GM18508 (cell line): ENCODE results near the gene ITM2A.
A peak's percentile ranks its signal among the peaks of the same experiment; 100 is the strongest.

Experiments used
- ATAC-seq: cut with Tn5 transposase; IDR thresholded peaks from one replicate; pipeline ENCODE4 v1.9.1; 2021; ENCODE audit warnings: moderate number of reproducible peaks; ENCODE audit not compliant: insufficient read depth, unreplicated experiment

Gene ITM2A

DNA sequence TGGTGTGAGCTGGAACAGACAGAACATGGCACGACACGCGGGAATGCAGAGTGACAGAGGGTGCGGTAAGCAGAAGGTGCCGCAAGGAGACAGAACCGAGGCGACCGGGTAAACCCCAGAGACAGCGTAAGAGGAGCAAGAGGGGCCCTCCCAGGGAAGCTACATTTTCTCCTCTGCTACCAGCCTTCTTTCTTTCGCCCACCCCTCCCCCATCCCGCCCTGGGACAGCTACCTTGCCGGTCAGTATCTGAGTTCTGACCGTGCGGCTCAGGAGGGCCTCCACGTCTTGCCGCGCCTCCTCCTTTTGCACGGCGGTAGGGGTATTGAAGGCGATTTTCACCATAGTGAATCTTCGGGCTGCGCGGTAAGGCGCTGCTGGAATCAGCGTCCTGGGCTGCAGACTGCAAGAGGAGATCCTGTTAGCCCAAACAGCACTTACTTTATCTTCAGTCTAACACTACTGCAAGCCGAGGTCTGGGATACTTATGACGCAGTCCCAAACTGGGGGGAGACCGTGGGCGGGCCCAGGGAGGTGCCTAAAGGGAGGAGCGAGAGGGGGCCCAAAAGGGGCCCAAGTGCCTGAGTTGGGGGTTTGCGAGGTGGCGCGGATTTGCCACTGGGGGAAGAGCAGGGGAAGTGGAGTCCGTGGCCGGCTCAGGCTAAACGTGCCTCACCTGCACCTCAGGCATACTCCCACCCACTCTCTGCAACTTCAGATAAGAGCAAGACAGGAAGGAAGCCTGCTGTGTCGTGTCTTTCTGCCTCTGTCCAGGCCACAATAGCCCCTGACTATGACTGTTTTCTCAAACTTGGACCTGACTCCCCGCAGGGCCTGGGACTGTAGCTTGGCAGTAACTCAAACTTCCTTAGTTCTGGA is at the start of gene ITM2A:
Gene ITM2A, minus strand, starts transcription at position 462 of the 877 bp plus-strand sequence. Its CDS starts 119 bp downstream, at position 343.
- ATAC-seq: peak; percentile 56

DNA sequence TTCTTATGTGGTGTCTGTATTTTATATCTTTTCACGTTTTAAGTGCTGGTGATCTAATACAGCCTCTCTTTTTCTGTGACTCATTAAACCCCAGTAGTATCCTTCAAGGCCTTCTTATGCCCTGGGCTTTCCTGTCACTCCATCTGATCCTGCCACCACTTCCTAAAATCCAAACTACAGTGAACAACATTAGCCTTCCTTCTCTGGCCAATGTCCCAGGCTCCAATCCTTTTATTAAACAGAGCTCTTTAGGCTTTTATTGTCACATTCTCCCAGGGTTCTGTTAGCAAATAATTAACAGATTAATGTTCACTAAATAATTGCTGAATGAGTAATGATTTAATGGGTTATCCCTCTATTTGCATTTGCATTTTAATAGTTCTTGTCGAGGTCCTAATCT is 47.9 kb upstream of the ITM2A start:
- ATAC-seq: no peak

DNA sequence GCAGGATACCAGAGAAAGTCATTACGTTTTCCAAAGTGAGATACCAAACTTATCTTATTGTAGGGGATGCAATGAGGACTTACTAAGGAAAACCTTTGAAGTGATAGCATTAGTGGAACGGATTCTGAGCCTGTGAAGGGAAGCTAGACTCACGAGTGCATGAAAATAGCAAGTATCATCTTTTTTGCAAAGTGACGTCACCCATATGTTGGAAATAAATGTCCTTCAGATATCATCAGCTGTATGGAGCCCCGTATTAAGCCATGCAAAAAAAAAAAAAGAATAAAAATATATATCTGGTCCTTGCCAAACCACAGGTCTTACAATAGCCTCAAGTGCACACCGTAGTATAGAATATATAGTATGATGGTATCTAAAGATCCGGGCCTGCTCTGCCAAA is 46.8 kb upstream of the ITM2A start:
- no peak for ATAC-seq

DNA sequence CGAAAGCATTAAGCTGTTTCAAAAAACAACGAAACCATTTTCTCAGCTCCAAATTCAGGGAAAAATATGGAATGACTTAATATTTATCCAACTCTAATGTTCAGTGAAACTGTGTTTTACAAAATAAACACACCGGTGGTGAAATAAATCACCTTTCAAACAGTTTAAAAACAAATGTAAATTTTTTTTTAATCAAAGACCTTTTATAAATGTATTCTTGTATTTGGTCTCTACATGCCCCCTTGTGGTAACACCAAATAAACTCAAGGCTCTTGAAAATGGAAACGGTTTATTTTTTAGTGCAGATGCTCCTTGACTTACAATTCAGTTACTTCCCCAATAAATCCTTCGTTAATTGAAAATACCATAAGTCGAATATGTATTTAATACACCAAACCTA is 45.8 kb upstream of the ITM2A start:
- no peak for ATAC-seq

DNA sequence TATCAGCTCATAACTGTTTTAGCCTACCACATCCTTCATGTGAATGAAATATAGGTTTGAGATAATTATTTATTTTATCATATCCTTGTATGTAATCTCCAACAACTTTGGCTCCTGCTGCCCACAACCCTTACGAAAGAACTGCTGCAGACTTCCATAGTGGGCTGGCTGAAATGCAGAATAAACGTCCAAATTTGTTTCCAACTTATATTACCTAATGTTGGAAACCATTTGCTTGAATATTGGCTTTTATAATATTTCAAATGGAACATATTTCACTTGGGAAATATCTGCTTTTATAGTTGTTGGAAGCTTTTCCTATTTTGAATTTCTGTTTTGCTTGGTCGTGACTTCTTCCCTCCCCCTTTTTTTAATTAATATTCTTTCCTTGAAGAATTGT is 45.0 kb upstream of the ITM2A start:
- no peak for ATAC-seq

DNA sequence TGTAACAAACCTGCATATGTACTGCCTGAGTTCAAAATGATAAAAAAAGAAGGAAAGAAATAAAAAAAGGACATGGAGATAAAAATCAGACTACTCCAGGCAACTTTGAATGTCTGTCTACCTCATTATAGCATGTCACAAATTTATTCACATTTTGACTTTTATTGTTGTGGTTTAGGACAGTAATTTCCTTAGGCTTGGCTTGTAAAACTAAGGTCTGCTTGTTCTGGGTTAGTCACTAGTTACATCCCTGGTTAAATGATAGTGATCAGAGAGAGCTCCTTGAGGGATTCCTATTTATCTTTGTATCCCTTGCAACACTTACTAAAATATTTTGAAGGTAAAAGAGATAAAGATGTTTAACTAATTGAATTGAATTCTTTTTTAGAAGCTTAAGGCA is 42.5 kb upstream of the ITM2A start:
- no peak for ATAC-seq

DNA sequence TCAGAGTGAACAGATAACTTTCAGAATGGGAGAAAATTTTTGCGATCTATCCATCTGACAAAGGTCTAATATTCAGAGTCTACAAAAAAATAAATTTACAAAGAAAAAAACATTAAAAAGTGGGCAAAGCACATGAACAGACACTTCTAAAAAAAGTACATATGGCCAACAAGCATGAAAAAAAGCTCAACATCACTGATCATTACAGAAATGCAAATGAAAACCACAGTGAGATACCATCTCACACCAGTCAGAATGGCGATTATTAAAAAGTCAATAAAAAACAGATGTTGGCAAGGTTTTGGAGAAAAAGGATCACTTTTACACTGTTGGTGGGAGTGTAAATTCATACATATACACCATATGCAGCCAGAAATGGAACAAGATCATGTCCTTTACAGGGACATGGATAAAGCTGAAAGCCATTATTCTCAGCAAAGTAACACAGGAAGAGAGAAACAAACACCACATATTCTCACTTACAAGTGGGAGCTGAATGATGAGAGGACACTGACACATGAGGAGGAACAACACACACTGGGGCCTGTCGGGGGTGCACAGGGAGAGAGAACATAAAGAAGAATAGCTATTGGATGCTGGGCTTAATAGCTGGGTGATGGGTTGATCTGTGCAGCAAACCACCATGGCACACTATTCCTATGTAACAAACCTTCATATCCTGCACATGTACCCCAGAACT is 41.6 kb upstream of the ITM2A start:
- no peak for ATAC-seq

DNA sequence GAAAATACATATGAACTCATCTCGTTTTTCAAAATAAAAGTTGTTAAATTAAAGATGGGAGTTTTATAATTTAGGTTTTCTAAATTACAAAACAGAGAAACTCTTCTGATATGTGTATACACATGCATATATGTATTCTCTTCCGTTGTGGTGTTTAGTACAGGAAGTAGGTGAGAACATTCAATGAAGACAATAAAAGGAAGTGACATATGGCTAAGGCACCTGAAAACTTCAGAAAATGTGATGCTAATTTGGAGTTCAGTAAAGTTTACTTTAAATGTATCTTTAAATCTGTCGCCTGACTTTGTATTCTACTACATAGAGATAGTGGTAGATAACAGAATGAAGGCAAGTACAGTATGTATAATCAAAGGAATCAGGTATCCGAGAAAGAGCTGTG is 33.5 kb upstream of the ITM2A start:
- ATAC-seq: no peak

DNA sequence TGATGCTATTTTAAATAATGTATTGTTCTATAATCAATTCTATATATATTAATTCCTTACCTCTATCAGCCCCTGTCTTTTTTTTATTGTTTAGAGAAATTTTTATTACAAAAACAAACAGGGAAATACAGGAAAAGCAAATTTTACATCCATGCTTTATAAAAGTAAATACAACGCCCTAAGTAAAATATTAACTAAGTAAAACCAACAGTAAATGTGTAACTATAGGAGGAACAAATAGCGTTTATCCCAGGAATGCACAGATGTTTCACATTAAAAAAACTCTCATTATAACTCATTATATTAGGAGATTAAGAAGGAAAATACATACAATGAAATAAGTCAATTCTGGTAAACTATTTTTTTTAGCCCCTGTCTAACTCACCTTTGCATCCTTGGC is 8.2 kb upstream of the ITM2A start:
- no peak for ATAC-seq

DNA sequence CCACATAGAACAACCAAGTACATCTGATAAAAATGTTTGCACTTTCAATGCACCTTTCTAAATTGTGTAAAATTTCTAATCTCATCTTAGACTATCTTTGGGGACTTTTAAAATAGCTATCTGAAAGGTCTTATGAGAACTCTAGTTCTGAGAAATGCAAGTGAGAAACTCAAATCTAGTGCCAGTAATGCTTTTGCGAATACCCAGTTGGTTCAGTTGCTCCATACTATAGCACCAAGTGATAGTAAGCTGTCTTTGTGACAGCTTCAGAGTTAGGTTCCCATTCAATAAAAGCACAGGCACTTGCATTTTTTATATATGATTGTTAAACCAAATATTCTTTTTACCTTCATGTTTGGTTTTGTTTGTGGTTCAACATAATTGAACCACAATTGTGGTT is 4.5 kb upstream of the ITM2A start:
- ATAC-seq: no peak

DNA sequence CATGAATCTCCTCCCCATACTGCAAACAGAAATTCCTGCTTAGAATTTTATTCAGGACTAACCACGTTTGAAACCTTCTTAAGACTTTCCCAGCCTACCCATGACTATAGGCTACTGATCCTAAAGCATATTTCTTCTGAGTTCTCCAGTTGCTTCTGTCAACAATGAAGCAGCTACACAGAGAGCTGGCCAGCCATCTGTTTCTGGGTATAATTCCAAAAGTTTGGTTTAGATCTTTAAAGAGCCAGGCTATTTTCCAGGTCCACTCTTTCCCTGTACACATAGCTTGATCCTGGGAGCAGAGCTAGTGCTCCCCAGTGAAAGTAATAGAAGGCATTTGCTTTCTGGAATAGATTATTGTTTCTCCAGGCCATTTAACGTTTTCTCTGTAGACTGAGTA is 4.0 kb upstream of the ITM2A start:
- no peak for ATAC-seq

DNA sequence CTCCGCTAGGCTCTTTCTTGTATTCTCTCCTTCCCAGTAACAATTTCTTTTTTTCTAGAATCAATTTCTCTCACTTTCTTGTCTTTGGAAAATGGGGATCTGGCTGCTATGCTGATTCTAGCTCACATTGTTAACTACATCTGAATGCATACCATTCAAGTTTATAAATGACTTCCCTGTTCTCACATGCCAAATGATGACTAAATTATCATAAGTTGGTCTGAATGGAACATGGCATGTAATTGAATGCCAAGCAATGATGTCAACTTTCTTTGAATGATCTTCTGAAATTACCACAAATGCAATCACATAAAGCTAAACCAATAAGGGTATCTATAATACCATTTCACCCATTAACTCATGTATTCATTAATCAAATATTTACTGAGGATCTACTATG is 2.7 kb upstream of the ITM2A start:
- ATAC-seq: no peak

DNA sequence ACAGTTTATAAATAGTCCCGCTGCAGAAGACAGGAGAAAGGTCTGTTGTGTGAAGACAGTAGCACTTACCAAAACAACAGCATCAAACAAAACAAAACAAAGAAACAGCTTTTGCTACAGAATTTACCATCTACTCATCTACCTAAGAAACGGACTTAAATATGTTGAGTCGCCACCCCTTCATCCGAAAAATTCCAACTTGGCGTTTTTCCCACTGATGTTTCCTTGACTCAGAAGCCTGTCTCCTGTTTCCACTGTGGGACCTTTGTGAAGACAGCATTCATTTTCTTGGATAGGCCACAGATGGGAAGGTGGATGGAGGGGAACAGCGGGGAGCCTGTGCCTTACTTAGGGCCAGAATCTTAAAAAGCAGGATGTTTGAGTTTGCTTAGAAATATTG is 1.3 kb upstream of the ITM2A start:
- no peak for ATAC-seq

DNA sequence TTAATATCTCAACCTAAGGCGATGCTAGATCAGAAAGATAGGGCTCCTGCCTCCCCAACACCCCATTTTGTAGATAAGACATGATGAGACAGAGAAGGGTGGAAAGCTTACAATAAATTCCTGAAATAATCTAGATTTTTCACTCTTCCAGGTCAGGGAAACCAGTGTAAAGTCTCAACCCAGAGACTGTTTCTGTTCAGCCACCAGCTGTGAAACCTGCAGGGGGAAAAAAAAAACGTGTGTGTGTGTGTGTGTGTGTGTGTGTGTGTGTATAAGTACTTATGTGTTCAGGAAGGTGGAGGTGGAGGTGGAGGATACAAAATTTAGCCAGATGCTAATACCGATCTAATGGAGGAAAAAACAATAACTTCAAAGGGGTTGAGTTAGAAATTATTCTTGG is 773 bp upstream of the ITM2A start:
- no peak for ATAC-seq

DNA sequence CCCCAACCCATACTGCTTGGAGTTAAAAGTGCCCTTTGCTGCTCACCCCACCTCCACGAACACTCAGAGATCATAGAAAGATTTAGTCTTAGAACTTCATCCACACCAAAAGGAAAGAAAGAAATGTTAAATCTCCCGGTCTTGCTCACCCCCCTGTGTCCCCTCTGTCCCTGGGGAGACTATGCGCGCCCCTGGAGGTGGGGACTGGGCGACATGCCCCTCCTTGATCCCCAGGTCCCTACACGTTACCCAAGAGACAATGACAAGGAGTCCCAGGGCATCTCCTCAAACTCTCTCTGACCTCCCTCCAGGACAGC is 620 bp downstream of the ITM2A start:
- peak; percentile 16 for ATAC-seq

DNA sequence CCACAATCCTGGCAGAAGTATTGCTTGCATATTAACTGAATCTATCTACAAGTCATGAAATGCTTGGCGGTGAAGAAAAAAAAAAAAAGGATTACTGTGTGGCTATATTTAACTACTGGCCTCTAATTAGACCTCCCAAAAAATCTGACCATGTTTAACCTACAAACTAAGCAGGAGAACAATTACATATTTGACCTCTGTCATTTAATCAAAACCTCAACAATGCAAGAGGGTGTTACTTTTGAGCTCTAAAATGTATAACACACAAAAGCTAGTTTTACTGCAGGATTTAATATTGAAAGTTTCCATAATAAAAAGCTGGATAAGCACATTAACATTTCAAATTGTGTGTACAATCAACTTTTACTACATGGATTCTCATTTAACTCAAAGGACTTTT is 1.5 kb downstream of the ITM2A start:
- no peak for ATAC-seq

DNA sequence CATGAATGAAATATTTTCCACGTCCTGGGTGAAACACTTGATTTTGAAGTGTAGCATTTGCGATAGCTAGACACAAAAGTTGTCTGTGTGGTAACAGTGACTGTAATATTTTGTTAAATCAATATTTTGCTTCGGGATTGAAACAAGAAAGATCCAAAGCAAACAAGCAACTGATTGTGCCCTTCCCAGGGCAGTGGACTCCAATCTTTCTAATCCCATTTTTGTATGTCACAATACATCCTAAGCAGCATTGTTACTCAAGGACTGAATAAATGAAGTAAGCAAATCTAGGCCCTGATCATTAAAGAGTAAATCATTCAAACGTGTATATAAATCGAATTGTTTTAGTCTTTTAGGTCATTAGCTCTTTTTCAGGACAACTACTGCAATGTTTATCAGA is 2.8 kb downstream of the ITM2A start:
- no peak for ATAC-seq

DNA sequence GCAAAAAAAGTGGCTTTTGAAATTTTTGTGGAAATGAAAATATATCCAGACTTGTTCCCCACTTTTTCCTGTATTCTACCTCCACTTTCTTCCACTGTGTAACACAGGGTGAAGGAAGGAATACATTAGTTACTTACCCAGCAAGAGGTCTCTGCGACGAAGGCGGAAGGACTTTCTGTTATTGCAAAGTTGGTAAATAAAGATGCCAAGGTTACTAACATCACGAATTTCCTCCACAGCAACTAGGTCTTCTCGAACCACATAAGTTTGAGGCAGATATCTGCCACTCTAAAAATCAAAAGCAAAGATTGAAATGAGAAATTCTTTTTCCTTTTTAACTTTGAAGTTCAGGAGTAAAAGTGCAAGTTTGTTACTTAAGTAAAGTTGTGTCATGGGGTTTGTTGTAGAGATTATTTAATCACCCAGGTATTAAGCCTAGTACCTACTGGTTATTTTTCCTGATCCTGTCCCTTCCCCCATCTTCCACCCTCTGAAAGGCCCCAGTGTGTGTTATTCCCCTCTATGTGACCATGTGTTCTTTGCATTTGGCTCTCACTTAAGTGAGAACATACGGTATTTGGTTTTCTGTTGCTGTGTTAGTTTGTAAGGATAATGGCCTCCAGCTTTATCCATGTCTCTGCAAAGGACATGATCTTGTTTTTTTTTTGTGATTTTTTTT is 5.8 kb downstream of the ITM2A start:
- no peak for ATAC-seq

DNA sequence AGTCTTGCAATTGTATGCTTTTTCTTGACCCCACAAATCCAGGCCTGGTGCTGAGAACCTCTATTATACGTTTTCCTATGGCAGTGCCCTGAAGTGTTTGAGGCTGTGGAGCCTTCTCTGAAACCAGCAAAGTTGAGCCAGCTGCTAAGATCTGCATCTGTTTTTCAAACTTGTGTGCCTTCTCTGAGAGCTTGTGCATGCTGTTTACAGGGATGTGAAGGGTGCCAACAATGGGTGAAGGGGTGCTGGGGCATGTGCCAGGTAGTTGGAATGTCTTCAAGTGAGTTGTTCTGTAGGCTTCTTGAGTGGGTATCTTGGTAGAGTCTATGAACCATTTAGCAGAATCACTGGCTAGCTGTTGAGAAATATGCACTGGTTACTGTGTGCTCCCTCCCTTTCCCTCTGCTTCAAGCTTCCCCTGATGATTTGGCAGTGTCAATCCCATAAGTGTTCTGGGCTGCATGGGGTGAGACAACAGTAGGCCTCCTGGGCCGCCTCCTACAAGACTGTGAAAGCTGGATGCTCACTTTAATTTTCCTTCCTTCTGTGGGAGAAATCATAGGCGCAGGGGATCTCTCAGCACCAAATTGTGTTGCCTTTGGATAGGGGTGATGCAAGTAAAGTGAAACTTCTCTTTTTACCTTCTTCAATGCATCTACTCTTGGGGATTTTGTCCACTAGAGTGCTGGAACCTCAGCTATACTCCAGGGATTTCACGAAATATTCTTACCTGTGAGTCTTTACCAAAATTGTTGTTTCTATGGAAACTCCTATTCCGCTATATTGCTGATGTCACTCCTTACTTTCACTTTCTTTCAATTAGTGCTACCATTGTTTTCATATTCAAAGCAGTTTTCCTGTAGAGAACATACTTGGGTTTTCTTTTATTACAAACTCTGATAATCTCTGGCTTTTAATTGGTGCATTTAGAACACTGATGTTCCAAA is 30.0 kb downstream of the ITM2A start:
- no peak for ATAC-seq

DNA sequence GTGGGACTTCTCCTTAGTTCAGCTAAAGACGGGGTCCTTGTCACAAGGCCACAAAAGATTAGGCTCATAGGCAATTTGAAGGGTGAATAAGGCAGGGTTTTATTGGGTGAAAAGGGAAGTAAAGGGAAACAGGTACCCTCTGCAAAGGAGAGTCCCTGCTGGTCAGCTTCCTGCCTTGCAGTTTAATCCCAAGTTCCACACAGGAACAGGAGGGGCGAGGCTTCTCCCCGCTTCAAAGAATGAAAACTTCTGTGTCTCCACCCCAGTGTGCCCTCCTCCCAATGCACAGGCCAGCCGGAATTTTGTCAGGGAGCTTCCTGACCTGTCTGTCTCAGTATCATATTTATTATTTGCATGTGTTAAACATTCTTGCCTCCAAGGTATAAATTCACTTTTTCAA is 37.1 kb downstream of the ITM2A start:
- ATAC-seq: no peak
